ENCODE data around the gene THSD7A. TPM values are rescaled to one million over a fixed set of nuclear protein-coding genes. Genes with fewer than 3 reads are reported as not detected.

The THSD7A gene
- total and polyA plus RNA-seq, 2 of the 4 experiments (the other 2 are of a cell fraction), result 0.02 to 0.18 TPM

GRCh38 chr7:11831156-11831735 is 752 bp downstream of the THSD7A start:
- Histone ChIP-seq H3K18ac (ENCODE audit: low read depth, low read length) (no peak overlapping the region), H3K23ac (ENCODE audit: low read depth, low read length) (no peak overlapping the region), H3K9ac (ENCODE audit: low read depth, low read length) (no peak overlapping the region), H2BK120ac (ENCODE audit: low read depth, low read length) (no peak overlapping the region), H4K8ac (ENCODE audit: low read depth in 2 of 2, low read length in 2 of 2) (no peak overlapping the region), H3K4me1 (ENCODE audit: control insufficient read depth, insufficient read depth, low read length) (no peaks in the 10 kb centered on the region), H2BK5ac (ENCODE audit: low read depth, low read length, poor library complexity, severe bottlenecking) (no peak overlapping the region), H4K91ac (ENCODE audit: insufficient read depth, low read depth, low read length) (no peak overlapping the region), H2AFZ (replicated peaks; ENCODE audit: low read length, poor library complexity) (peak overlapping the region; percentile 81), H3K27me3 (ENCODE audit: control insufficient read depth, insufficient read depth, low read length) (peaks cover 11% of the 10 kb centered on the region), H4K5ac (ENCODE audit: low read depth, low read length) (no peak overlapping the region), H2AK5ac (ENCODE audit: low read depth, low read length) (no peak overlapping the region), H3K9me1 (ENCODE audit: insufficient read depth, low read length) (no peaks in the 10 kb centered on the region), H3K4ac (ENCODE audit: low read depth, low read length) (no peak overlapping the region), H3K14ac (replicated peaks; ENCODE audit: low read depth, low read length) (no peak overlapping the region), H3K9me3 (ENCODE audit: control insufficient read depth, insufficient read depth, low read length) (no peaks in the 10 kb centered on the region), H2BK15ac (ENCODE audit: low read depth, low read length) (no peak overlapping the region), H3K36me3 (ENCODE audit: control insufficient read depth, insufficient read depth, low read length) (no peaks in the 10 kb centered on the region), H3K79me1 (ENCODE audit: low read depth in 1 of 2, low read length in 2 of 2) (no peaks in the 10 kb centered on the region), H3K56ac (ENCODE audit: extremely low read depth, insufficient read depth, low read length) (no peak overlapping the region), H3K4me3 (ENCODE audit: insufficient read depth, low read depth, low read length) (peak overlapping the region; percentile 61), H3K4me2 (ENCODE audit: low read depth, low read length) (peak overlapping the region; percentile 97), H2AK9ac (replicated peaks; ENCODE audit: low read depth, low read length, poor library complexity) (no peak overlapping the region), H2BK20ac (ENCODE audit: low read depth, low read length) (no peak overlapping the region), H4K20me1 (ENCODE audit: insufficient read depth, low read length) (no peaks in the 10 kb centered on the region), H3K27ac (ENCODE audit: insufficient read depth, low read length) (no peak overlapping the region)
- TF ChIP-seq RFX5 (IDR thresholded peaks at IDR 0.05; ENCODE audit: low read depth, low read length) (no peak), RAD21 (IDR thresholded peaks at IDR 0.05; ENCODE audit: low read length) (no peak)
- no CpG with 5 or more reads among the region's 8 CpGs for WGBS, 2 experiments (ENCODE audit: extremely low coverage in 2 of 2, insufficient read length in 1 of 2)
- POLR2A ChIA-PET (ENCODE audit: unreplicated experiment), result no interaction called here
- intact Hi-C loops (cut with micrococcal nuclease), result loop anchor here (2.0 to 5.0 kb wide), 2 partner anchors 236 to 404 kb away; no protein-coding TSS in a partner anchor
- CTCF ChIA-PET, result interaction anchor here (0.7 to 1.7 kb wide), 2 partner anchors 15 to 606 kb away, joined by 3 to 5 read pairs; no protein-coding TSS in a partner anchor
- no TSS peak for BruUV-seq (replicated peaks)
- in situ Hi-C loops (cut with MboI; ENCODE audit: low sequenced_read_pairs), result loop anchor here (25.0 kb wide), 1 partner anchor 656 kb away; no protein-coding TSS in a partner anchor
- dilution Hi-C loops (cut with HindIII; ENCODE audit: low sequenced_read_pairs, unreplicated experiment), result no loop called here
- DNase-seq (no peak), ATAC-seq (ENCODE audit: low read depth) (peak; percentile 28)

All from IMR-90 (cell line).